ENCODE results near the gene SUFU.
A peak's percentile ranks its signal among the peaks of the same experiment; 100 is the strongest.

The SUFU gene

GRCh38 chr10:102650655-102651454, 147.1 kb downstream of the SUFU start:
- H3K27ac Mint-ChIP-seq = peak overlapping the region; percentile 94
- H3K27me3 Mint-ChIP-seq (ENCODE audit: low read depth) = no peaks in the 10 kb centered on the region
- no peaks in the 10 kb centered on the region for H3K9me3 Mint-ChIP-seq
- H3K36me3 Mint-ChIP-seq (ENCODE audit: low read depth) = peaks cover 24% of the 10 kb centered on the region
- no peak overlapping the region for H3K4me3 Mint-ChIP-seq
- peaks cover 63% of the 10 kb centered on the region for H3K4me1 Mint-ChIP-seq (ENCODE audit: low read depth)

GRCh38 chr10:102651455-102652169, 147.8 kb downstream of the SUFU start:
- Mint-ChIP-seq H3K4me3 (peak overlapping the region; percentile 79), H3K27me3 (ENCODE audit: low read depth) (no peaks in the 10 kb centered on the region), H3K4me1 (ENCODE audit: low read depth) (peaks cover 58% of the 10 kb centered on the region), H3K9me3 (no peaks in the 10 kb centered on the region), H3K27ac (peak overlapping the region; percentile 94), H3K36me3 (ENCODE audit: low read depth) (peaks cover 22% of the 10 kb centered on the region)

- H3K36me3 Mint-ChIP-seq (ENCODE audit: low read depth) = peaks cover 23% of the 10 kb centered on the region
These were observed 148.6 kb downstream of the SUFU start for GRCh38 chr10:102652170-102652916.

GRCh38 chr10:102653060-102653459, 149.3 kb downstream of the SUFU start:
- H3K36me3 Mint-ChIP-seq (ENCODE audit: low read depth) = peaks cover 25% of the 10 kb centered on the region
- peak overlapping the region; percentile 39 for H3K4me3 Mint-ChIP-seq
- H3K27ac Mint-ChIP-seq = peak overlapping the region; percentile 94
- no peaks in the 10 kb centered on the region for H3K27me3 Mint-ChIP-seq (ENCODE audit: low read depth)
- H3K9me3 Mint-ChIP-seq = no peaks in the 10 kb centered on the region
- H3K4me1 Mint-ChIP-seq (ENCODE audit: low read depth) = peaks cover 50% of the 10 kb centered on the region

More at GRCh38 chr10:102652170-102652916, 148.6 kb downstream of the SUFU start:
- no peaks in the 10 kb centered on the region for H3K27me3 Mint-ChIP-seq (ENCODE audit: low read depth)
- peak overlapping the region; percentile 94 for H3K27ac Mint-ChIP-seq
- no peaks in the 10 kb centered on the region for H3K9me3 Mint-ChIP-seq
- H3K4me3 Mint-ChIP-seq = peak overlapping the region; percentile 79
- H3K4me1 Mint-ChIP-seq (ENCODE audit: low read depth) = peaks cover 55% of the 10 kb centered on the region

GRCh38 chr10:102654566-102654965, 150.8 kb downstream of the SUFU start:
- Mint-ChIP-seq H3K36me3 (ENCODE audit: low read depth) (peaks cover 26% of the 10 kb centered on the region), H3K27me3 (ENCODE audit: low read depth) (no peaks in the 10 kb centered on the region), H3K4me3 (no peak overlapping the region), H3K9me3 (no peaks in the 10 kb centered on the region), H3K4me1 (ENCODE audit: low read depth) (peaks cover 45% of the 10 kb centered on the region), H3K27ac (no peak overlapping the region)

GRCh38 chr10:102654969-102655368, 151.2 kb downstream of the SUFU start:
- Mint-ChIP-seq H3K4me3 (no peak overlapping the region), H3K27me3 (ENCODE audit: low read depth) (no peaks in the 10 kb centered on the region), H3K9me3 (no peaks in the 10 kb centered on the region), H3K36me3 (ENCODE audit: low read depth) (peaks cover 26% of the 10 kb centered on the region), H3K27ac (no peak overlapping the region), H3K4me1 (ENCODE audit: low read depth) (peaks cover 44% of the 10 kb centered on the region)

- Mint-ChIP-seq H3K4me3 (no peak overlapping the region), H3K9me3 (no peaks in the 10 kb centered on the region), H3K4me1 (ENCODE audit: low read depth) (peaks cover 44% of the 10 kb centered on the region), H3K27me3 (ENCODE audit: low read depth) (no peaks in the 10 kb centered on the region), H3K27ac (no peak overlapping the region), H3K36me3 (ENCODE audit: low read depth) (peaks cover 26% of the 10 kb centered on the region)
These were observed 152.3 kb downstream of the SUFU start for GRCh38 chr10:102656026-102656425.

- no peaks in the 10 kb centered on the region for H3K27me3 Mint-ChIP-seq (ENCODE audit: low read depth)
- peaks cover 26% of the 10 kb centered on the region for H3K36me3 Mint-ChIP-seq (ENCODE audit: low read depth)
- peaks cover 42% of the 10 kb centered on the region for H3K4me1 Mint-ChIP-seq (ENCODE audit: low read depth)
- H3K4me3 Mint-ChIP-seq = no peak overlapping the region
- no peak overlapping the region for H3K27ac Mint-ChIP-seq
- H3K9me3 Mint-ChIP-seq = no peaks in the 10 kb centered on the region
These were observed 153.1 kb downstream of the SUFU start for GRCh38 chr10:102656791-102657371.

GRCh38 chr10:102657451-102657850, 153.7 kb downstream of the SUFU start:
- peaks cover 38% of the 10 kb centered on the region for H3K4me1 Mint-ChIP-seq (ENCODE audit: low read depth)
- no peaks in the 10 kb centered on the region for H3K27me3 Mint-ChIP-seq (ENCODE audit: low read depth)
- no peak overlapping the region for H3K4me3 Mint-ChIP-seq
- H3K27ac Mint-ChIP-seq = no peak overlapping the region
- no peaks in the 10 kb centered on the region for H3K9me3 Mint-ChIP-seq
- H3K36me3 Mint-ChIP-seq (ENCODE audit: low read depth) = peaks cover 22% of the 10 kb centered on the region

- Mint-ChIP-seq H3K4me1 (ENCODE audit: low read depth) (peaks cover 32% of the 10 kb centered on the region), H3K27ac (peak overlapping the region; percentile 73), H3K4me3 (no peak overlapping the region), H3K27me3 (ENCODE audit: low read depth) (no peaks in the 10 kb centered on the region), H3K36me3 (ENCODE audit: low read depth) (peaks cover 19% of the 10 kb centered on the region), H3K9me3 (no peaks in the 10 kb centered on the region)
These were observed 154.4 kb downstream of the SUFU start for GRCh38 chr10:102657984-102658724.

GRCh38 chr10:102658802-102659201, 155.0 kb downstream of the SUFU start:
- Mint-ChIP-seq H3K9me3 (no peaks in the 10 kb centered on the region), H3K27ac (peak overlapping the region; percentile 73), H3K4me1 (ENCODE audit: low read depth) (peaks cover 25% of the 10 kb centered on the region), H3K36me3 (ENCODE audit: low read depth) (peaks cover 17% of the 10 kb centered on the region), H3K27me3 (ENCODE audit: low read depth) (no peaks in the 10 kb centered on the region), H3K4me3 (no peak overlapping the region)

- Mint-ChIP-seq H3K4me1 (ENCODE audit: low read depth) (peaks cover 26% of the 10 kb centered on the region), H3K9me3 (no peaks in the 10 kb centered on the region), H3K4me3 (peak overlapping the region; percentile 62), H3K36me3 (ENCODE audit: low read depth) (peaks cover 13% of the 10 kb centered on the region), H3K27me3 (ENCODE audit: low read depth) (no peaks in the 10 kb centered on the region), H3K27ac (peak overlapping the region; percentile 87)
These were observed 157.3 kb downstream of the SUFU start for GRCh38 chr10:102660888-102661657.

- H3K27ac Mint-ChIP-seq = peak overlapping the region; percentile 87
- H3K4me1 Mint-ChIP-seq (ENCODE audit: low read depth) = peaks cover 28% of the 10 kb centered on the region
- no peaks in the 10 kb centered on the region for H3K27me3 Mint-ChIP-seq (ENCODE audit: low read depth)
- H3K4me3 Mint-ChIP-seq = peak overlapping the region; percentile 62
- H3K36me3 Mint-ChIP-seq (ENCODE audit: low read depth) = peaks cover 9% of the 10 kb centered on the region
- no peaks in the 10 kb centered on the region for H3K9me3 Mint-ChIP-seq
These were observed 157.9 kb downstream of the SUFU start for GRCh38 chr10:102661658-102662028.
